ENCODE measurements around the gene FNBP1L. TPM values are rescaled to one million over a fixed set of nuclear protein-coding genes. Genes with fewer than 3 reads are reported as not detected.

FNBP1L gene
- total and polyA plus RNA-seq, 2 of the 8 experiments (the other 6 are each of a cell fraction or from before 2014, with no cell fraction given): 48.9 to 95.9 TPM

GRCh38 chr1:93541045-93541444 lies 93.1 kb downstream of the FNBP1L start (continued):
- no peak for TF ChIP-seq ZNF274 (IDR thresholded peaks at IDR 0.05; ENCODE audit: borderline replicate concordance, extremely low read depth, low read length)

Data from H1 (cell line).